Dedifferentiated amniotic fluid mesenchymal stem cell (primary cell): ENCODE results near the gene NPEPL1.
A peak's percentile ranks its signal among the peaks of the same experiment; 100 is the strongest.
"Not testable (repeated sequence)": the region's sequence is repeated elsewhere in the genome, so short reads cannot be mapped to it uniquely, and the experiment has no call there.

Experiments used
- DNase-seq: peaks from one replicate; pipeline ENCODE4 v3.0.0-alpha.2; 2016; ENCODE audit errors: extremely low spot score

Gene NPEPL1, protein sequence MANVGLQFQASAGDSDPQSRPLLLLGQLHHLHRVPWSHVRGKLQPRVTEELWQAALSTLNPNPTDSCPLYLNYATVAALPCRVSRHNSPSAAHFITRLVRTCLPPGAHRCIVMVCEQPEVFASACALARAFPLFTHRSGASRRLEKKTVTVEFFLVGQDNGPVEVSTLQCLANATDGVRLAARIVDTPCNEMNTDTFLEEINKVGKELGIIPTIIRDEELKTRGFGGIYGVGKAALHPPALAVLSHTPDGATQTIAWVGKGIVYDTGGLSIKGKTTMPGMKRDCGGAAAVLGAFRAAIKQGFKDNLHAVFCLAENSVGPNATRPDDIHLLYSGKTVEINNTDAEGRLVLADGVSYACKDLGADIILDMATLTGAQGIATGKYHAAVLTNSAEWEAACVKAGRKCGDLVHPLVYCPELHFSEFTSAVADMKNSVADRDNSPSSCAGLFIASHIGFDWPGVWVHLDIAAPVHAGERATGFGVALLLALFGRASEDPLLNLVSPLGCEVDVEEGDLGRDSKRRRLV

DNA sequence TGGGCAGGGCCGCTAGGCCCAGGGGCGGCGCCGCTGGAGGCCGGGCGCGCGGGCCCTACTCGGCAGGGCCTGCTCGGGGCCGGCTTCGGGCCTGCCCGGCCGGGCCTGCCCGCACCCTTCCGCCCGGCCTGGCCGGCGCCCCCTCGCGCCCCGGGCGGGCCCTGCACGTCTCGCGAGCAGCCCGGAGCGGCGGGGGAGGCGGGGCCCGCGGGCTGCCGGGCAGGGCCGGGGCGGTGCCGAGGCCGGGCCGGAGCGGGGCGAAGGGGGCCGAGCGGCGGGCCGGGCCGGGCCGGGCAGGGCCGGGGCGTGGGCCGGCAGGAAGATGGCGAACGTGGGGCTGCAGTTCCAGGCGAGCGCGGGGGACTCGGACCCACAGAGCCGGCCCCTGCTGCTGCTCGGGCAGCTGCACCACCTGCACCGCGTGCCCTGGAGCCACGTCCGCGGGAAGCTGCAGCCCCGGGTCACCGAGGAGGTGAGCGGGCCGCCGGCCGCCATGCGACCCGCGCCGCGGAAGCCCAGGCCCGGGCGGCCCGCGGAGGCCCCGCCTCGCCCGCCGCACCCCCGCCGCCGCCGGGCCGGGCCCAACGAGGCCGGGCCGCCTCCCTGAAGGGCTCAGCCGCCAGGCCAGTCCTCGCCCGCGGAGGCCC is at the start of gene NPEPL1:
NPEPL1 (plus strand) TSS at position 222 of the 647 bp plus-strand sequence; CDS start at position 323, 101 bp downstream.
- DNase-seq: peak; percentile 64

DNA sequence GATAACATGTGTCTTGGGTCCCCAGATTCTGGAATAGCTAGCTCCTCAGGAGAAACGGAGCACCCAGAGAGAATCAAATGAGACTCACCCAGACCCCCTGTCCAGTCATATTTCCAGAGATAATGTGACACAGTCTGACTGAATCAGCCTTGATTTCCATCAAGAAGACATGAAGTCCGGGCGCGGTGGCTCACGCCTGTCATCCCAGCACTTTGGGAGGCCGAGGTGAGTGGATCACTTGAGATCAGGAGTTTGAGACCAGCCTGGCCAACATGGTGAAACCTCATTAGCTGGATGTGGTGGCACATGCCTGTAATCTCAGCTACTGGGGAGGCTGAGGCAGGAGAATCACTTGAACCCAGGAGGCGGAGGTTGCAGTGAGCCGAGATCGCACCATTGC is 49.7 kb upstream of the NPEPL1 start:
- DNase-seq: not testable (repeated sequence)

DNA sequence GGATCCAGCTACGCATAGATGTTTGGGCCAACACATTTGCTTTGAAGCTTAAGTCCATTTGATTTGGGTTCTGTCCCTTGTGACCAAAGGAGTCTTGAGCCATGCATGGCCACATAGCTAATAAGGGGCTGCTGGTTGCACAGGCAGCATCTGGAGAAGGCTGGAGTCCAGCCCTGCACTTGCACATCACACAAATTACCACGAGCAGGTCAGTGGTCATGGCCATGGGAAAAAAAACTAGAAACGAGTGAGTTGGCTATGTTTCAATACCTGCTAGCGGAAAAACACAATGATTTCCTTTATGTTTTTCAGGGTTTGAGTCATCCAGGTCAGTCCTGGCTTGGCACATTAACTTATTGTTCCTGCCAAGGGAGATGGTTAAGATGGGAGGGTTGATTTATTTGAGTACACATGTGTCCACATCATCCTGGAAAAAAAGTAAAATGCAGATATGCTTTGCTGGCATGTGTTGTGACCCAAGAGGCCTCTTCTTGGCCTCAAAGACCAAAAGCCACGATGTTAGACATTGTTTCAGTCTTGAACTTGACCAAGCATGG is 47.1 kb upstream of the NPEPL1 start:
- no peak for DNase-seq

DNA sequence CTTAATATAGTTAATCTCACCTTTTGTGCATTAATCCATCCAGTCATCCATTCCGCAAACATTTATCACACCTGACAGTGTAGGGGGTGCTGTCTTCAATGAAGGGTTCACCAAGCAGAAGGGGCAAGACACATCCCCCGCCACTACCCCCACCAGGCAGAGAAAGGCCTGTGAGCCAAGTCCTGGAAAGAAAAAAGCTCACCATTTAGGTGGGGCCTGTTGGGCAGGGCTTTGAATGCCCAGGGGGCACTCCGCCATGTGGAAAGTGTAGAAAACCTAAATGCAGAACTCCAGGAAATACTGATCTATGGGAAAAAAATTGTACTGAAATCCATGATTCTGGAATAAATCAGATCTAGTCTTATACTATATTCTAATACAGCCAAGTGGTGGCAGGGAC is 46.3 kb upstream of the NPEPL1 start:
- DNase-seq: no peak

DNA sequence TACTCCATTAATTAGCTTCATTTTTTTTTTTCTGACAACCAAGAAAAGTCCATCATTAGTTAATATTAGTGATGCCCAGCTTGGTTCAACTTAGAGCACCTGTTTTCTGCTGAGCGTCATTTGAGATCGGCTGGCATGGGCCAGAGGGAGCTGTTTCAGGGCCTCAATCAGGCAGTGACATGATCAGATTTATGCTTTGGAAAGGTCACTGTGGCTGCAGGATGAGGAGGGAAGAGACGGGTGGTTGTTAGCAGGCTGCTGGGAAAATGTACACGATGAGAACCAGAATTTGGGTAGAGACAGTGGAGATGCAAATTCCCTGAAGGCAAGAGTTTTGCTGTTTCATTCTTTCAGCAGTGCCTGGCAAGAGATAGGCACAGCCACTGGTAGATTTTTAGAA is 45.9 kb upstream of the NPEPL1 start:
- DNase-seq: no peak

DNA sequence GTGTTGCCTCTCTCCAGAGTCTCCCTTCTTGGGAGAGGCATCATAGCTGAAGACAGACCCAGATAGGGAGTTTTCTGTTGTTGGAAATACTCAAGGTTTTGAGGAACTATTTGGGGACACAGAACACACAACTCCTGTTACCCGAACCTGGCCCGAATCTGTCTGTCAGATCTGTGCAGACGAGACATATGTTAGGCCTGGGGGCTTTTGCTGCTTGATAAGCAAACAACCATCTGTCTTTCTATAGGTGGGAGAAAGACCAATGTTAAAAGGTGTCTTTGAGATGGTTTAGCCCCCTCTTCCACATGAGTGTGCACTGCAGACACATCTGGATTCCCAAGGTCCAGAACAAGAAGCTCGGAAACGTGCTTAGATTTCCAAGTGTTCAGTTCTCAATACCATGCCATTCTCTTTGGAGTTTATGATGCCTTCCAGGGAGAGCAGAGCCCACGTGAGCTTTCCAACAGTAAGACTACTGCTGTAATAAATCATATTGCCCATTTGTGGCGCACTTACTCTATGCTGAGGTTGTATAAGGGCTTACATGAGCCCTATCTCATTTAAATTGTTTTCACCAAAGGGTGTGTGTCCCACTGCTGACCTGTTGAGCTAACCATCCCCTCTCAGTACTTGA is 45.3 kb upstream of the NPEPL1 start:
- no peak for DNase-seq

DNA sequence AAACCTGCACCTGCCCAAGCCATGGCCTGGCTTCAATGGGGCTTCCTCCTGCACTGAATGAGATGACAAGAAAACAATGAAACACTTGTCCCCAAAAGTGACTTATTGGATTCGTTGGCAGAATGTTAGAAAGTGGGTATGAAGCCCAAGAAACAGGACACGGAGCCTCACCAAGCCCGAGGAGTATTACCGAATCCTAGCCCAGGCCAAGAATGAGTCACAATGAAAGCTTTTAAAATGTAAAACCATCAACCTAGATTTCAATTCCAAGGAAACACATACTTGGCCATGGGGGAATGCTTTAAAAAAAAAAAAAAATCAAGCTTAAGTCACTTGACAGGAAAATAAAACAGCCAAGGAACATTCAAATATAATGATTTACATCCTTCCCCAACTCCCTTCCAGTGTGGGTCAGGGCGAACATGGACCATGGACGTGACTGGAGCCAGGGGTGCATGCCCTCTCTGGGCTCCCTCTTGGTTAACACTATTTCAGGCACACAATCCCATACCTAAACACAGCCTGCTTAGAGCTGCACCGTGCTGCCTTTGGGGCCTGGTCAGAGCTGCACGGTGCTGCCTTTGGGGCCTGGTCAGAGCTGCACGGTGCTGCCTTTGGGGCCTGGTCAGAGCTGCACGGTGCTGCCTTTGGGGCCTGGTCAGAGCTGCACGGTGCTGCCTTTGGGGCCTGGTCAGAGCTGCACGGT is 44.7 kb upstream of the NPEPL1 start:
- DNase-seq: peak; percentile 51

DNA sequence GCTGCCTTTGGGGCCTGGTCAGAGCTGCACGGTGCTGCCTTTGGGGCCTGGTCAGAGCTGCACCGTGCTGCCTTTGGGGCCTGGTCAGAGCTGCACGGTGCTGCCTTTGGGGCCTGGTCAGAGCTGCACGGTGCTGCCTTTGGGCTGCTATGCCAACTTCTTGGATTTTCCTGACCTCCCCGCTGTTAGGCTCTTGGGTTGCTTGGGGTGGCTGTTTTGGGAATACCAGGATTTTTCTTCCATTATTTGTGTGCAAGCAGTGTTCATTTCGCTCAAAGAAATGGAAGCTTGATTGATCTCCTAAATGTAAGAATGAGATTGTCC is 44.1 kb upstream of the NPEPL1 start:
- DNase-seq: not testable (repeated sequence)

DNA sequence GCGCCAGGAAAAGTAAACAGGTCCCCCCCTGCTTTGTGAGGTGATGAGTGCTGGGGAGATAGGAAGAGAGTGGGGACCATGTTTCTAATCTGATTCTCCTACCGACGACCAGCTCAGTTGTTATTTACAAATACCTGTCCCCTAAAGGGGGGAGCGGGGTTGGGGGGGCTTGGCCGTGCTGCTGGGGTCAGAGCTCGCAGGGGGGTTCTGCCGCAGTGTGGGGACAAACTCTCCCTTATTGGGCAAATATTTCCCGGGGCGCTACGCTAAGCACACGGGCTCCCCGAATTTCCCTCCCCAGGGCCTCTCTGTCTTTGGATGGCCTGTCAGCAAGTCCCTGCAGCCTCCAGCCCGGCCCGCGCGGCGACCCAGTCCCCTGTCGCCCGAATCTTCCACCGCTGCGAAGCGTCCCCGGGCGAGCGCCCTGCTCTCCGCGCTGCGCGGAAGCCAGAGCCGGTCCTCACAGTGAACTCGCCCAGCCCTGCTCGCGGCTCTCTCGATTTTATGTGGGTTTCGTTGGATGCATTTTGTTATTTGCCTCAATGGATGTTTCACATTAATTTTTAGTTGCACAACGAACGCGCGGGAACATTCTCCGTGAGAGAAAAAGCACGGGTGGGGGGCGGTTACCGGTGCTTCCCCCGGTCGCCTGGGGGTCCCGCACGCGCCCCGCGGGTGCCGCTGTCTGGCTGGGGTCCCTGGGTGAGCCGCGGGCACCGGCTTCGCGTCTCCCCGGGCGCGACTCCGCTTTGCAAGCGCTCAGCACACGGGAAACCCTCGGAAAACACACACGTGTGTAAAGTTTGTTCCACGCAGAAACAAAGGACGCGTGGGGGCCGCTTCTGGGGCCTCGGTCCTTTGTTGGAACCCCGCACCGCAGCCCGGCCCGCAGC is 43.1 kb upstream of the NPEPL1 start:
- no peak for DNase-seq

DNA sequence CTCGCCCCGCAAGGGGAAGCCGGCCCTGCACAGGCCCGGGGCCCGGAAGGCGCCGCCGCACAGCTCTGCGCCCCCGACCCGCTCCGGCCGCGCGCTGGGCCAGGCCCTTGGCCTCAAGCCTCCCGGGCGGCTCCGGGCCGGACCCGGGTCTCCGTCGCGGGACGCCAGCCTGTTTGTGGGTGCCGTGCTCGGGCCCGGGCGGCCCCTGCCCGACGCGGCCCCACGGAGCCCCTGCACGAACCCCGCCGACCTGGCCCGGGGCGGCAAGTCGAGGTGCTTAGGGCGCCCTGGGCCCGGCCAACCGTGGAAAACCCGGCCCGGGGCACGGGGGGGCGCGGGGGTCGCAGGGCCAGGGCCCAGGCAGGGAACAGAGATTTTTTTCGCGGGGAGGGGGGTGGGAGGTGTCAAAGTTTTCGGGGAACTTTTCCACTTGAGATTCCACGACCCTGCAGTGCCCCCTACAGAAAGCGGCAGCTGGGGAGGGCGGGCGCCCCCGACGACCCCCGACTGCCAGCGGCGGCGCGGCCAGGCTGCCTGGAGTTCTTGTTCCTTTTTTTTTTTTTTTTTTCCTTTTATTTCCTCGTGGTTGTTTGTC is 42.3 kb upstream of the NPEPL1 start:
- no peak for DNase-seq

DNA sequence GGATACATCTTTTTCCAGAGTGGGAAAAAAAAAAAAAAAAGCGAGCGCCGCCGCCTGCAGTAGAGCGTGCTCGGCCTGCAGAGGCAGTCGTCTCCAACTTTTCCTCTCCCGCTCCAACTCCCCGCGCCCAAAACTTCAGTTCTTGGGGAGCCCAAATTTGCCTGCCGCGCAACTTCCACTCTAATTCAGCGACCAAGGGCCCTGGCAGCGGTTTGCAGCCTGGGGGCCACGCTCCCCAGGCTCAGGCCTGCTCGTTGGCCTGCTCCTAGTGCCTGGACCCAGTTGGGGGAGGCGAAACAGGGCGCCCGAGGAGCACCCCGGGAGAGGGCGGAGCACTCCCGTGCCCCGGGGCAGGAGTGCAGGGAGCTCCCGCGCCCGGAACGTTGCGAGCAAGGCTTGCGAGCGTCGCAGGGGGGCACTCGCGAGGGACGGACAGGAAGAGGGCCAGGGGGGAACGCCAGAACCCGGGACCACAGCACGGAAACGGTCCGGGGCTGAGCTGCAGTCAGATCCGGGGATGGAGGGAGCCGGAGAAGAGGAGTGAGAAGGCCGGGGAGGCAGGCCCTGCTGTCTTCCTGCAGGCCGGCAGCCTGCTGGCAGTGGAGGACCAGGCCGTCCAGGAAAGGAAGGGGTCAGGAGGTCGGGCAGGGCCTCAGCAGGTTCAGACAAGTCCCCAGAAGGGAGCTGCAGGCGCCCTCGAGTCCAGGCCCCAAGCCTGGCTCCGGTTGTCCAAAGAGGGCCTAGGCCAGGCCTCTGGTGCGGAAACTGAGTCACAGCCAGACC is 41.6 kb upstream of the NPEPL1 start, which contains the start of gene STX16:
STX16 (plus strand) TSS at position 508 of the 783 bp plus-strand sequence. CDS start 724 bp downstream, outside the sequence.
- DNase-seq: peak; percentile 87

DNA sequence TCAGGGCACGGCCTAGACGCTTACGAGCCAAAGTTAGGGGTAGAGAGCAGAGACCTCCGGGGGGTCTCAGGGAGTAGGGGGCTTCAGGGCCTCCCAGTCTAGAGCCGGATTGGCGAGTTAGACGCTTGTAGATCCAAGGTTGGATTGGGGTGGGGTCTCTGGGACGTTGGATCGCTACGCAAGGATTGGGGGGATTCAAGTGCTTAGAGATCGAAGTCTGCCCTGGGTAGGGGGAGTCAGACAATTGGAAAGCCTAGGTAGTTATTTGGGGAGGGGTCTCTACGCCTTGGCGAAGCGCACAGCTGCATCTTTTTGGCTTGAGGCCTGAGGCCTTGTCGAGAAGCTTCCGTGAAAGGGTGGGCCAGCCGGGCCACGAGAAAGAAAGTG is 41.0 kb upstream of the NPEPL1 start:
- no peak for DNase-seq

DNA sequence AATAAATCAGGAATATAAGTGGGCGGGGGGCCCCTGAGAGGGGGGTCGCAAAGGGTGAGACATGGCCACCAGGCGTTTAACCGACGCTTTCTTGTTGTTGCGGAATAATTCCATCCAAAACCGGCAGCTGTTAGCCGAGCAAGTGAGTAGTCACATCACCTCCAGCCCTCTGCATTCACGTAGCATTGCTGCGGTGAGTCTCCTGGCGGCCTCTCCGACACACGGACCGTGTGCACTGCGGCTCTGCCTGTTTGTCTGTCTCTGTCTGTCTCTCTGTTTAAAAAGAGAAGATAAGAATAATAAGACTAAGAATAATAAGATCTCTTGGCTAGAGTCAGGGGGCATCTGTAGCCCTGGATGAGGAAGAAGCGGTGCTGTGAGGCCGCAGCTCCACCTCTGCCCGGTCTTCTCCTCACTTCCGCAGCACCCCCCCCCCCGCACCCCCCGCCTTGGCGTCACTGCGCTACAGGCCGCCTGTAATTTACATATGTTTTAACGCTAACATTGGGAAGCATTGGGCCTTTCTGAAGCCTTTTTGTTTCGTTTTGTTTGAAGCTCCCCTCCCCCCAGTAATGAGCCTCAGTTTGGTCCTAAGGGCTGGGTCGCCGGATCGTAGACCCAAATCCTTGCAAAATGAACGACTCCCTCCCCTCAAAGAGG is 40.5 kb upstream of the NPEPL1 start:
- peak; percentile 47 for DNase-seq

DNA sequence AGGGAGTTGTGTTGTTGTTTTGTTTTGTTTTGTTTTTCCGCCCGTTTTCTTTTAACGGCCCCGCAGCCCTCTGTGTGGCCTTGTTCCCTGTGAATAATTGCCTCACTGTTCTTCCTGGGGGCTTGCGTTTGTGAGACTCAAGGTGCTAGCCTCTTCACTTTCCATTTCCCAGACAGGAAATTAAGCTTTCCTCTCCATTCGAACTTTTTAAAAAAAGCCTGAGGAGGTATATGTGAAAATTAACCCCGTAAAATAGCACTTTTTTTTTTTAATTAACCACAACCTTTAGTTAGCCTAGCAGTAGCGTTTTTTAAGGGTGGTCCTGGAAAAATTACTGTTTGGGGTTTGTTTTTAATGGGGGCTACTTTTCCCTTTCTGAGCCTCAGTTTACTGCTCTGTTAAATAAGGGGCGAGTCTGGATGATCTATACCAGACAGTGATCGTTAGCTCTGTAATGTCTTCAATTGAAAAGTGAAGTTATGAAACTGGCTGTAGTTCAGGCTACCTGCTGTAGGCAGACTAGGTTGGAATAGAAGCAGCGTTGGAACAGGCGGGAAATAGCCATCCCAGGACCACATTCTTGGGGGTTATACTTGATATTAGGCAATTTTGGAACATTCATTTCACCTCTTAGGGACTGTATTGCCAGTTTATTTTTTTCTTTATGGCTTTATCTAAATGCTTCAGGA is 39.9 kb upstream of the NPEPL1 start:
- DNase-seq: no peak

DNA sequence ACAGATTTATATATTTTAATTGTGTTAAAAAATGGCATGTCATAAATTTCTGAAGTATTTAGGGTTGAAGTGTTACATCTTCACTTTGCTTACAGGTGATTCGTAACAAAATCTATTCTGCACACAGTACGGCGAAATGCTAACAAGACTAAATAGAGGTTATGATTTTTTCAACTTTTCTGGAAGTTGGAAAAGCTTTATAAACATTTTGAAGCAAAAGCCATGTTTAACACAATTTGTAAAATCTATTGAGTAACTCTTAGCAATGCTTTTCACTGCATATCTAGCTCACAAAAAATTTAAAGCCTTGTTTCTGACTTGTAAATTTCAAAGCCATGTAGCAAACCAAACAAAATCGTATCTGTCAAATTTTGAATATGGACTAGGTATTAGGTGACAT is 38.3 kb upstream of the NPEPL1 start:
- no peak for DNase-seq

DNA sequence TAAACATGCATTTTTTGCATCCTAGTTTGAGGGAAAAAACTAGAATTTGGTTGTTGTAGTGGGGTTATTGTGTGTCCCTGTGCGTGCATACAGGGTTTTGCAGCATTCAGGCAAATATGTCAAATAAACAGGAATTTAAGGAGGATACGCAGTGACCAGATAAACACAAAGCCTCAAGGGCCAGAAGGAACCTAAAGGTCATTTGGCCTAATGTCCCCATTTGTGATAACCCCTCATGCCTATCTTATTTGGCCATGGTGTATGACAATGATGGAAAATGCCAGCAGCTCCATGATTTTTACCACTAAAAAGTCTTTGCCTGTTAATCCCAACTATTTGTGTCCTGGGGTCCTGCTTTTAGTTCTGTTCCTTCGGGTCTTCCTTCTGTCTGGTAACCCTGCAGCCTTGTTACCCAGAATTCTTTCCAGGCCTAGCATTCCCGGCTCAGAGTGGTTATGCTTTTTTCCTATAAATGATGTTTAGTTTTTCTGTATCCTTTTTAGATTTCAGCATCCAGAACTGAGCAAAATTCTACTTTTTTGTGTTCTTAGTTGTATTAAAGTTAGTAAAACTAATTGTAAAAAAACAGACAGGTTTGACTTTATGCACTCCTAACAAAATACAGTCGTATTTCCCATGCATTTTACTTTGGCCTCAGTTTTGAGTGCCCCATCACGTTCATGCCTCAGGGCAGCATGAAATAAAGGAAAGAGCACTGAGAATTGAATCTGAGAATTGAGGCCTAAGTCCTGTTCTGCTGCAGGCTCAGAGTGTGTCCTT is 37.1 kb upstream of the NPEPL1 start:
- no peak for DNase-seq

DNA sequence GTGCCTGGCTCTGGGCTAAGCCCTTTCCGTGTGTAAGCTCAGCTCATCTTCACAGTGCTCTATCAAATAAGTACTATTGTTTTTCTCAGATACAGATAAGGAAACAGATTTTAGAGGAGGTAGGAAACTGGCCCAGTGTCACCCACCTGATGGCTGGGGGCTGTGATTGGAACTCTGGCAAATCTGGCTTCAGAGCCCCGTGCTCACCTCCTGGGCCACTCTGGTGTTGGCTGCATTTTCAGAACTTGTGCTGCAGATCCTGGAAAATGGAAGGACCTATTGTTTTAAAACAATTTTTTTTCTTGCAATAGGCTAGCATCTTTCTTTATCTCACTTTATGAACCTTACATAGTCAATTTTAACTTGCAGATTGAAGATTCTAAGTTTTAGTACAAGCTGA is 35.8 kb upstream of the NPEPL1 start:
- DNase-seq: no peak

DNA sequence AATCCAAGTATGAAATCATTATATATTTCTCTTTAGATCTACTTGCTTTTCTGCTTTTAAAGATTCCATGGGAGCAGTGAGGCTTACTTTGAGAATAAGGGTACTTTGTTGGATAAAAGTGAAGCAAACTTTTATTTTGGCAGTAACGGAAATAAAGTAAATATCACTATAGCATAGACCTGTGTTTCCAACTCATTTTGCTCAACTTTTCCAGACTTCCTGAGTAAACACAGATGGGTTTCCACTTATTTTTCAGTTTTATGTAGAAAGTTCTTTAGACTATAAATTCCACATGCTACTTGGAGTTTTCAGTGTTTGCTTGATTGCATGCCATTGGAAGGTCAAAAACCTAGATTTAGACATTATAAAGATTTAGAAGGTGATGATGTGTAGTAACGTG is 35.3 kb upstream of the NPEPL1 start:
- no peak for DNase-seq
